CD14-positive monocyte (primary cell): ENCODE measurements around the gene KMT2E. TPM values are rescaled to one million over a fixed set of nuclear protein-coding genes. Genes with fewer than 3 reads are reported as not detected.

Experiments used
- DNase-seq, 3 donors: peaks; one replicate each; pipeline ENCODE4 v3.0.0-alpha.2; 2011 to 2022
- H2AFZ ChIP-seq: 2 replicates; pipeline ENCODE4 v1.6.0; 2012; ENCODE audit warnings: mild to moderate bottlenecking, low read depth, low read length, inconsistent platforms; ENCODE audit not compliant: insufficient read depth, poor library complexity, severe bottlenecking
- H3K27ac ChIP-seq, 2 donors: 1 replicate in 1 of 2; 2 replicates in 1 of 2; pipeline ENCODE4 v1.5.1; 2012 to 2013; ENCODE audit warnings: low read length in 2 of 2, control low read depth in 1 of 2, inconsistent platforms in 1 of 2, low read depth in 1 of 2, mild to moderate bottlenecking in 1 of 2
- H3K27me3 ChIP-seq, 2 donors: one replicate each; pipeline versions ENCODE4 v1.6.0 to v1.6.1; 2011 to 2013; ENCODE audit warnings: low read length in 2 of 2; ENCODE audit not compliant: control insufficient read depth in 2 of 2, insufficient read depth in 2 of 2
- H3K36me3 ChIP-seq, 2 donors: replicated peaks in 1 of 2; 1 replicate in 1 of 2; 2 replicates in 1 of 2; pipeline versions ENCODE4 v1.5.1 to v1.6.1; 2012 to 2013; ENCODE audit warnings: low read length in 2 of 2, control low read depth in 1 of 2, inconsistent platforms in 1 of 2, mild to moderate bottlenecking in 1 of 2; ENCODE audit not compliant: insufficient read depth in 2 of 2, control insufficient read depth in 1 of 2
- H3K4me1 ChIP-seq, 2 donors: 1 replicate in 1 of 2; 2 replicates in 1 of 2; pipeline versions ENCODE4 v1.5.1 to v1.6.1; 2012 to 2013; ENCODE audit warnings: low read length in 2 of 2, control low read depth in 1 of 2, inconsistent platforms in 1 of 2, mild to moderate bottlenecking in 1 of 2, moderate library complexity in 1 of 2; ENCODE audit not compliant: insufficient read depth in 2 of 2, control insufficient read depth in 1 of 2
- H3K4me2 ChIP-seq: replicated peaks from 2 replicates; pipeline ENCODE3; 2012; ENCODE audit warnings: low read length, moderate library complexity, mild to moderate bottlenecking; ENCODE audit not compliant: poor library complexity, severe bottlenecking; ENCODE audit errors: extremely low read depth
- H3K4me3 ChIP-seq, 3 experiments: fragments of 200-600 bp in 1 of 3; sonication (generic) in 1 of 3; replicated peaks in 1 of 3; 1 replicate in 2 of 3; 2 replicates in 1 of 3; pipeline ENCODE4 v1.5.1; 2011 to 2013; ENCODE audit warnings: low read length in 3 of 3, mild to moderate bottlenecking in 3 of 3, control low read depth in 2 of 3, low read depth in 2 of 3, inconsistent platforms in 1 of 3, moderate library complexity in 1 of 3
- H3K79me2 ChIP-seq: 2 replicates; pipeline ENCODE4 v1.6.0; 2012; ENCODE audit warnings: mild to moderate bottlenecking, control low read depth, inconsistent platforms, low read length, moderate library complexity; ENCODE audit not compliant: insufficient read depth
- H3K9ac ChIP-seq: 2 replicates; pipeline ENCODE4 v1.6.0; 2017; ENCODE audit warnings: low read length, mild to moderate bottlenecking; ENCODE audit not compliant: insufficient read depth, poor library complexity, severe bottlenecking
- H3K9me3 ChIP-seq, 2 donors: replicated peaks in 1 of 2; 1 replicate in 1 of 2; 2 replicates in 1 of 2; pipeline versions ENCODE4 v1.5.1 to v1.6.1; 2012 to 2013; ENCODE audit warnings: low read length in 2 of 2, control low read depth in 1 of 2; ENCODE audit not compliant: control insufficient read depth in 1 of 2, insufficient read depth in 1 of 2
- H4K20me1 ChIP-seq: 2 replicates; pipeline ENCODE4 v1.6.0; 2012; ENCODE audit warnings: mild to moderate bottlenecking, low read length, control low read depth, moderate library complexity; ENCODE audit not compliant: insufficient read depth
- H3K27ac Mint-ChIP-seq, 7 donors: one replicate each; pipeline ENCODE4 v1.8.0; 2020; ENCODE audit warnings: mild to moderate bottlenecking in 7 of 7, mixed read lengths in 7 of 7, moderate library complexity in 6 of 7, inconsistent platforms in 2 of 7
- H3K27me3 Mint-ChIP-seq, 3 donors: one replicate each; pipeline ENCODE4 v1.8.0; 2021 to 2022; ENCODE audit warnings: low read depth in 3 of 3, mild to moderate bottlenecking in 3 of 3, mixed read lengths in 3 of 3, moderate library complexity in 3 of 3, inconsistent platforms in 1 of 3
- H3K36me3 Mint-ChIP-seq, 2 donors: one replicate each; pipeline ENCODE4 v1.8.0; 2020; ENCODE audit warnings: mixed read lengths in 2 of 2, inconsistent platforms in 1 of 2, mild to moderate bottlenecking in 1 of 2
- H3K4me1 Mint-ChIP-seq: one replicate; pipeline ENCODE4 v1.8.0; 2020; ENCODE audit warnings: mild to moderate bottlenecking, mixed read lengths
- H3K4me3 Mint-ChIP-seq, 2 donors: one replicate each; pipeline ENCODE4 v1.8.0; 2020; ENCODE audit warnings: mild to moderate bottlenecking in 2 of 2, mixed read lengths in 2 of 2, moderate library complexity in 1 of 2
- H3K9me3 Mint-ChIP-seq, 7 donors: one replicate each; pipeline ENCODE4 v1.8.0; 2020 to 2022; ENCODE audit warnings: mixed read lengths in 7 of 7, mild to moderate bottlenecking in 6 of 7, moderate library complexity in 6 of 7, inconsistent platforms in 2 of 7
- WGBS: methylation state at CpG from one replicate; pipeline ENCODE4 v1.1.5; 2013; ENCODE audit warnings: missing lambda C conversion rate; ENCODE audit not compliant: insufficient coverage; 5-methylcytosine and 5-hydroxymethylcytosine counted together
- intact Hi-C, 2 donors: fragments of 100-400 bp; cut with micrococcal nuclease; formaldehyde crosslinking; loops; one replicate each; pipeline versions ENCODE4 v1.15.0 to v1.15.1; 2023
- polyA plus RNA-seq, 3 donors: library from polyadenylated mRNA; depleted of rRNA in 1 of 3; unstranded in 2 of 3; stranded (reverse) in 1 of 3; fragments of 300-500 nt in 2 of 3; fragments of >200 nt in 1 of 3; fragmentation: Illumina TruSeq in 2 of 3; gene quantifications; 1 replicate in 2 of 3; 2 replicates in 1 of 3; pipeline ENCODE4 v1.2.3, GENCODE V29; 2012 to 2021
- TF ChIP-seq, protein P1 (sequence below): fragments of 200-600 bp; IDR thresholded peaks from one replicate; pipeline ENCODE4 v1.8.0; 2022; ENCODE audit warnings: antibody characterized with exemption, mild to moderate bottlenecking

The KMT2E gene
- polyA plus RNA-seq, 3 donors: 21.5 to 58.0 (median 33.1) TPM

DNA sequence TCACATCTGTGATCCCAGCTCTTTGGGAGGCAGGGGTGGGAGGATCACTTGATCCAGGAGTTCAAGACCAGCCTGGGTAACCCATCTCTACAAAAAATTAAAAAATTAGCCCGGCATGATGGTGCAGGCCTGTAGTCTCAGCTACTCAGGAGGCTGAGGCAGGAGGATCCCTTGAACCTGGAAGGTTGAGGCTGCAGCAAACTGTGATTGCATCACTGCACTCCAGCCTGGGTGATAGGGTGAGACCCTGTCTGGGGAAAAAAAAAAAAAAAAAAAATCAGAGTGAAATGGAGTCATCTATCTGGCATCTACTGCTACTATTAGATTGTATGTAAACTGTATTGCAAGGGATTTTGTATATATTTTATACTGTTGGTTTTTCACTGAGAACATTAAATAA lies 59.1 kb downstream of the KMT2E start:
- H3K27me3 ChIP-seq: no peaks in the 10 kb centered on the region
- no peak overlapping the region for H3K9ac ChIP-seq
- Mint-ChIP-seq H3K9me3 (no peaks in the 10 kb centered on the region), H3K4me3 (no peak overlapping the region), H3K36me3 (peaks cover 79 to 90% of the 10 kb centered on the region in 2 donors), H3K27me3 (no peaks in the 10 kb centered on the region), H3K4me1 (no peaks in the 10 kb centered on the region), H3K27ac (peak overlapping the region in 1 of 7 donors; percentile 50)
- peaks cover 42% of the 10 kb centered on the region for H3K79me2 ChIP-seq
- H3K27ac ChIP-seq: no peak overlapping the region
- intact Hi-C loops: no loop called here
- H2AFZ ChIP-seq: no peak overlapping the region
- H3K4me2 ChIP-seq: no peak overlapping the region
- no peaks in the 10 kb centered on the region for H3K4me1 ChIP-seq
- DNase-seq: no peak
- H3K36me3 ChIP-seq: peaks cover 89 to 96% of the 10 kb centered on the region in 2 donors
- H4K20me1 ChIP-seq: peaks cover 96% of the 10 kb centered on the region
- no peak overlapping the region for H3K4me3 ChIP-seq
- no peaks in the 10 kb centered on the region for H3K9me3 ChIP-seq
- TF ChIP-seq, protein P1, sequence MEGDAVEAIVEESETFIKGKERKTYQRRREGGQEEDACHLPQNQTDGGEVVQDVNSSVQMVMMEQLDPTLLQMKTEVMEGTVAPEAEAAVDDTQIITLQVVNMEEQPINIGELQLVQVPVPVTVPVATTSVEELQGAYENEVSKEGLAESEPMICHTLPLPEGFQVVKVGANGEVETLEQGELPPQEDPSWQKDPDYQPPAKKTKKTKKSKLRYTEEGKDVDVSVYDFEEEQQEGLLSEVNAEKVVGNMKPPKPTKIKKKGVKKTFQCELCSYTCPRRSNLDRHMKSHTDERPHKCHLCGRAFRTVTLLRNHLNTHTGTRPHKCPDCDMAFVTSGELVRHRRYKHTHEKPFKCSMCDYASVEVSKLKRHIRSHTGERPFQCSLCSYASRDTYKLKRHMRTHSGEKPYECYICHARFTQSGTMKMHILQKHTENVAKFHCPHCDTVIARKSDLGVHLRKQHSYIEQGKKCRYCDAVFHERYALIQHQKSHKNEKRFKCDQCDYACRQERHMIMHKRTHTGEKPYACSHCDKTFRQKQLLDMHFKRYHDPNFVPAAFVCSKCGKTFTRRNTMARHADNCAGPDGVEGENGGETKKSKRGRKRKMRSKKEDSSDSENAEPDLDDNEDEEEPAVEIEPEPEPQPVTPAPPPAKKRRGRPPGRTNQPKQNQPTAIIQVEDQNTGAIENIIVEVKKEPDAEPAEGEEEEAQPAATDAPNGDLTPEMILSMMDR: no peak
- no CpG with 5 or more reads among the region's 1 CpG for WGBS

DNA sequence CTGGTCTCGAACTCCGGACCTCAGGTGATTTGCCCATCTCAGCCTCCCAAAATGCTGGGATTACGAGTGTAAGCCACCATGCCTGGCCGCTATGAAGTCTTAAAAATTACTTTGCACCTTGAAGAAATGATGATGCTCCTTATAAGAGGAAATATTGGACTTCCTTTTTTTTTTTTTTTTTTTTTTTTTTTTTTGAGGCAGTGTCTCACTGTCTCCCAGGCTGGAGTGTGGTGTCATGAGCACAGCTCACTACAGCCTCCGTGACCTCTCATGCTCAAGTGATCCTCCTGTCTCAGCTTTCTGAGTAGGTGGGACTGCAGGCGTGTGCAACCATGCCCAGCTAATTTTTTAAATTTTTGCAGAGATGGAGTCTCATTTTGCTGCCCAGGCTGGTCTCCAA lies 65.3 kb downstream of the KMT2E start:
- peaks cover 77 to 92% of the 10 kb centered on the region in 2 donors for H3K36me3 Mint-ChIP-seq

More for the DNA sequence above, 65.3 kb downstream of the KMT2E start:
- Mint-ChIP-seq H3K4me3 (no peak overlapping the region), H3K27ac (peak overlapping the region in 2 of 7 donors; percentile 32 to 55), H3K9me3 (no peaks in the 10 kb centered on the region), H3K4me1 (peaks cover 2% of the 10 kb centered on the region), H3K27me3 (no peaks in the 10 kb centered on the region)
- H3K4me1 ChIP-seq: no peaks in the 10 kb centered on the region
- 88% methylated on average over 1 of the region's 6 CpGs for WGBS
- H2AFZ ChIP-seq: no peak overlapping the region
- no peaks in the 10 kb centered on the region for H3K27me3 ChIP-seq
- H3K27ac ChIP-seq: no peak overlapping the region
- peaks cover 26% of the 10 kb centered on the region for H3K79me2 ChIP-seq
- peak in 2 of 3 donors; percentile 3 to 7 for DNase-seq
- no peak overlapping the region for H3K4me2 ChIP-seq
- H4K20me1 ChIP-seq: peaks cover 99% of the 10 kb centered on the region
- TF ChIP-seq, protein P1: no peak
- peaks cover 96 to 98% of the 10 kb centered on the region in 2 donors for H3K36me3 ChIP-seq
- intact Hi-C loops: no loop called here
- H3K9me3 ChIP-seq: no peaks in the 10 kb centered on the region
- H3K9ac ChIP-seq: no peak overlapping the region
- no peak overlapping the region for H3K4me3 ChIP-seq
